AG09319 (cell line): Measurements from ENCODE around the gene ULK2.

ENCODE experiments used
- DNase-seq: peaks from one replicate; pipeline ENCODE4 v3.0.0-alpha.2; 2010; ENCODE audit warnings: low read depth; ENCODE audit errors: extremely low read depth
- TF ChIP-seq, protein P1 (sequence below): IDR thresholded peaks from 2 replicates; pipeline ENCODE4 v1.5.1; 2011; ENCODE audit warnings: low read depth, mild to moderate bottlenecking, inconsistent platforms, low read length, moderate library complexity

Gene ULK2

GRCh38 chr17:19746517-19746916 lies 121.2 kb downstream of the ULK2 start:
- TF ChIP-seq, protein P1, sequence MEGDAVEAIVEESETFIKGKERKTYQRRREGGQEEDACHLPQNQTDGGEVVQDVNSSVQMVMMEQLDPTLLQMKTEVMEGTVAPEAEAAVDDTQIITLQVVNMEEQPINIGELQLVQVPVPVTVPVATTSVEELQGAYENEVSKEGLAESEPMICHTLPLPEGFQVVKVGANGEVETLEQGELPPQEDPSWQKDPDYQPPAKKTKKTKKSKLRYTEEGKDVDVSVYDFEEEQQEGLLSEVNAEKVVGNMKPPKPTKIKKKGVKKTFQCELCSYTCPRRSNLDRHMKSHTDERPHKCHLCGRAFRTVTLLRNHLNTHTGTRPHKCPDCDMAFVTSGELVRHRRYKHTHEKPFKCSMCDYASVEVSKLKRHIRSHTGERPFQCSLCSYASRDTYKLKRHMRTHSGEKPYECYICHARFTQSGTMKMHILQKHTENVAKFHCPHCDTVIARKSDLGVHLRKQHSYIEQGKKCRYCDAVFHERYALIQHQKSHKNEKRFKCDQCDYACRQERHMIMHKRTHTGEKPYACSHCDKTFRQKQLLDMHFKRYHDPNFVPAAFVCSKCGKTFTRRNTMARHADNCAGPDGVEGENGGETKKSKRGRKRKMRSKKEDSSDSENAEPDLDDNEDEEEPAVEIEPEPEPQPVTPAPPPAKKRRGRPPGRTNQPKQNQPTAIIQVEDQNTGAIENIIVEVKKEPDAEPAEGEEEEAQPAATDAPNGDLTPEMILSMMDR = no peak
- no peak for DNase-seq

DNA sequence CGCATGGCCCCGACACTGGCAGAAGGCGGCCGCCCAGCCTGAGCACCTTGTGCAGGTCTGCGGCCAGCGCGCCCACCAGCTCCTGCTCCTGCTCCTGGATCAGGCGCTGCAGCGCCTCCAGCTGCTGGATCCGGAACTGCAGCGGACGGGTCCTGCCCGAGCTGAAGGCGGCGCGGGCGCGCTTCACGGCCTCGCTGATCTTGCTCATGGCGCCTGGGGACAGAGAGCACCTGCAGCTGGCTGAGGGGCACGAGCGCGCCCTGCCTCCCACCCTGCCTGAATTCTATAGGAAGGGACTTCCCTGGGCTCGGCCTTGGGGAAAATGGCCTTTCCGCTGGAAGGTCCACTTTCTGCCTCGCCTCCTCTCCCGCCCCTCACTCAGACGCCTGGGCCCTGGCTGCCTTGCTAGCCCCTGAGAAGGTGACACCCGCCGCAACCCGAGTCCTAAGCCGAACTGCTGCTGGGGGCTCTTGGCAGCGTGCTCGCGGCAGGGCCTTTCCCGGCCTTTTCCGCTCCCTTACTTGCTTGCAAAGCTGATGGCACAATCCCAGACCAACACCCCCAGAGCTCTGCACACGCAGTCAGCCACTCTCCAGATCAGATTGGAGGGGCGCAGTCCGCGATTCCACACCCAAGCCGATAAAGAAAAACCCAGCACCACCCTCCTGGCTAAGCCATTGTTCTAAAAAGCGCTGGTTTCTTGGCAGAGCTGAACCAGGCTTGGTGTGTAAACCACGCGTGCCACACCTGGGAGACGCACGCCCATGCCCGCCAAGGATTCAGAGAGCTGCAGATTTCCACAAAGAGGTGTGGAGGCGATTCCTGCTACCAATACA lies 122.6 kb downstream of the ULK2 start:
- TF ChIP-seq, protein P1 = peak; percentile 85
- DNase-seq = no peak

DNA sequence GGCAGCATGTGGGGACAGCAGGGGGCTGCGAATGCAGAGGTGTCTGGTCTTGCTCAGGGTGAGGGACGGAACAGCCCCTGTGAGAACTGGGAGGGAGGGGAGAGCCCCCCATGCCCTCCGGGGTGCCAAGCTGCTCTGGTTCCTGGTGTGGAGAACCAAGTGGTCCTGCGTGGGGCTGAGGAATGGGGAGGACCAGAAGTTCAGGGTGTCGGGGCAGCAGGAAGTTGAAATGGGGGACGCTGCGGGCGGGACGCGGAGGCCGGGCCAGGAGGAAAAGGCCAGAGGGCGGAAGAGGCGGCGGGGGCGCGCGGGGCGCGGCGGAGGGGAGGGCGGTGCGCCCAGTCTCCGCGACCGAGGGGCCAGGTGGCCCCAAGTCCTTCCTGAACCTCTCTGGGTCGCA lies 123.2 kb downstream of the ULK2 start:
- DNase-seq = no peak
- TF ChIP-seq, protein P1 = no peak

DNA sequence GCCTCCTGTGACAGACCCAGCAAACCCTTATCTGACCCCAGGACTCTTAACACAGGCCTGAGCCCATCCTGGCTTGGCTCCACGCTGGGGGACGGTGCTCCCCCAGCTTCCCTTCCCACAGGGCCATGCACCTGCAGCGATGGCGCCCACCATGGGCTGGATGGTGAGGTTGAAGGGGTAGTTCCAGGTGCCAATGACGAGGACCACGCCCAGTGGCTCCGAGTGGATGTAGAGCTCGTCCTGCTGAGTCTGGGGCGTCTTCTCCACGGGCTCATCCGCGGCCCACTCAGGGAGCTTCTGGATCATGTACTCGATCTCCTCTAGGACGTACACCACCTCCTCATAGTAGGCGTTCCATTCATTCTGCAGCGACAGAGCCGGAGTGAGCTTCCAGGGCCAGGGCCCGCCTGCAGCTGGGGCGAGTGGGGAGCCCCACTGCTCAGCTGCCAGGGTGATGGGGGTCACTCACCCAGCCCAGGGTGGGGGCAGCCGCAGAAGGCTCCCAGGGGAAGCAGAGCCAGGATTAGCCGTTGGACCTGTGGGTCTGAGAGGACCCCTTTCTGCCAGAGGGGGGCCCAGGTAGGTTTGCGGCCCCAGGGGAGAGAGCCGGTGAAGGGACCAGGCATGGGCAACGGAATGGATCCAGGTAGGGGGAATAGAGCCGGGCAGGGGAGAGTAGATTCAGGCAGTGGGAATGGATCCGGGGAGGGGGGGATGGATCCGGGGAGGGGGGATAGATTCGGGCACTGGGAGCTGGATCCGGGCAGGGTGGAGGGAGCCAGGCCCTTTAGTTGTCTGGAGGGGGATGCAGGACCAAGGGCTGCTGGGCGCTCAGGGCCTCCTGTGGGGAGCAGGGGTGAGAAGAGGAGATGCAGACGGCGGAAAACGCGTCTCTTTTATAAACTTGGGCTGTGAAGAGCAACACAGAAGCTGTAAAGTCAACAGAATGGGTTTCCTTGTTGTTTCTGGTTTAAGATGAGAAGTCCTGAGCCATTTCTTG lies 124.3 kb downstream of the ULK2 start:
- DNase-seq = no peak
- TF ChIP-seq, protein P1 = no peak

DNA sequence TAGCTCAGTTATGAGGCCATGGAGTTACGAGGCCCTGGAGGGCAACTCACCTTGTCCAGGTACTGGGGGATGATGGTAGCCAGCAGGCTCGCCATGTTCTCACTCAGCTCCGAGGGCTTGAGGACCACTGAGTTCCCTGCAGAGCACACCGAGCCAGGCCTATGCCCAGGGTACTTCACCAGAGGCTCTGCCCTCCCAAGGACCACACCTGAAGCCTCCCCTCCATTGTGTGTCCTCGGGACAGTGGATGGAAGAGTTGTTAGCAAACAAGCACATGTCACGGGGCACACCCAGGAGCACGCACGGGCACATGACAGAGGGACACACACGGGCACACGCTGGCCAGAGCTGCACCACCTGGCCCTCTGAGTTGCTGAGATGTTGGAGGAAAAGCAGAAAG lies 125.2 kb downstream of the ULK2 start:
- DNase-seq = no peak
- TF ChIP-seq, protein P1 = no peak

- DNase-seq = no peak
- TF ChIP-seq, protein P1 = no peak
These were observed 125.8 kb downstream of the ULK2 start for GRCh38 chr17:19741832-19742457.
